OCI-LY7 (cell line): ENCODE results near the gene DIRAS1. TPM values are rescaled to one million over a fixed set of nuclear protein-coding genes. Genes with fewer than 3 reads are reported as not detected.
"Not testable (repeated sequence)": the region's sequence is repeated elsewhere in the genome, so short reads cannot be mapped to it uniquely, and the experiment has no call there.

Experiments
- BruUV-seq: library from RNA; stranded (reverse); fragments of 400-500 nt; replicated peaks from 2 replicates; lab custom pipeline; 2021; lab: Mats Ljungman, UMichigan
- CTCF ChIA-PET: fragments of 300-600 bp; sonication (Branson Sonifier 250); formaldehyde crosslinking; loops from one replicate; lab custom pipeline; 2022; ENCODE audit warnings: antibody characterized with exemption; ENCODE audit not compliant: unreplicated experiment; lab: Charles Lee
- POLR2A ChIA-PET: fragments of 300-600 bp; sonication (Branson Sonifier 250); formaldehyde crosslinking; loops from one replicate; lab custom pipeline; 2022; ENCODE audit warnings: antibody characterized with exemption; lab: Charles Lee
- DNase-seq: peaks from one replicate; pipeline ENCODE4 v3.0.0-alpha.2; 2015; ENCODE audit warnings: low spot score
- H2AFZ ChIP-seq: fragments of 200-600 bp; sonication (generic), shearing (Covaris generic); 2 replicates; pipeline ENCODE4 v1.6.1; 2014; ENCODE audit warnings: mild to moderate bottlenecking, antibody characterized with exemption, low read length, moderate library complexity
- H3K27ac ChIP-seq: fragments of 200-600 bp; sonication (generic); 2 replicates; pipeline ENCODE4 v1.5.1; 2014; ENCODE audit warnings: mixed run types, low read depth, mild to moderate bottlenecking, moderate library complexity, low read length, inconsistent platforms; ENCODE audit not compliant: poor library complexity, severe bottlenecking
- H3K36me3 ChIP-seq: fragments of 200-600 bp; sonication (generic); 2 replicates; pipeline ENCODE4 v1.6.1; 2014; ENCODE audit warnings: mild to moderate bottlenecking, antibody characterized with exemption, low read length, moderate library complexity, mixed read lengths; ENCODE audit not compliant: insufficient read depth
- H3K4me1 ChIP-seq: fragments of 200-600 bp; sonication (generic); 2 replicates; pipeline ENCODE4 v1.5.1; 2014; ENCODE audit warnings: mild to moderate bottlenecking, low read length; ENCODE audit not compliant: insufficient read depth, poor library complexity, severe bottlenecking
- H3K4me2 ChIP-seq: fragments of 200-600 bp; sonication (generic); 2 replicates; pipeline ENCODE4 v1.6.1; 2014; ENCODE audit warnings: mild to moderate bottlenecking, low read length
- H3K4me3 ChIP-seq: fragments of 200-600 bp; sonication (generic); 2 replicates; pipeline ENCODE4 v1.5.1; 2014; ENCODE audit warnings: mild to moderate bottlenecking, low read depth, low read length; ENCODE audit not compliant: poor library complexity, severe bottlenecking
- H3K79me2 ChIP-seq: fragments of 200-600 bp; sonication (generic); 2 replicates; pipeline ENCODE4 v1.6.1; 2016; ENCODE audit warnings: low read depth, mild to moderate bottlenecking, low read length, moderate library complexity, mixed read lengths; ENCODE audit not compliant: insufficient read depth
- H3K9me2 ChIP-seq: fragments of 200-600 bp; sonication (generic); 2 replicates; pipeline ENCODE4 v1.6.1; 2016; ENCODE audit warnings: mild to moderate bottlenecking, low read length, mixed read lengths; ENCODE audit not compliant: insufficient read depth
- H3K9me3 ChIP-seq: fragments of 200-600 bp; sonication (generic); 2 replicates; pipeline ENCODE4 v1.6.1; 2014; ENCODE audit warnings: mild to moderate bottlenecking, mixed run types, low read length, mixed read lengths
- H4K20me1 ChIP-seq: fragments of 200-600 bp; sonication (generic); 2 replicates; pipeline ENCODE4 v1.6.1; 2014; ENCODE audit warnings: mild to moderate bottlenecking, antibody characterized with exemption, low read length, moderate library complexity, mixed read lengths; ENCODE audit not compliant: insufficient read depth
- CTCF ChIP-seq: fragments of 200-600 bp; sonication (generic); conservative IDR thresholded peaks from 2 replicates; pipeline ENCODE4 v1.5.1; 2014; ENCODE audit warnings: mild to moderate bottlenecking, antibody characterized with exemption, low read length, moderate library complexity, mixed read lengths
- EZH2phosphoT487 ChIP-seq: fragments of 200-600 bp; sonication (generic); IDR thresholded peaks from 2 replicates; pipeline ENCODE4 v1.6.1; 2018; ENCODE audit warnings: low read depth, borderline replicate concordance, mild to moderate bottlenecking, mixed run types, antibody characterized with exemption, low read length, moderate library complexity, mixed read lengths
- intact Hi-C: fragments of 100-400 bp; cut with micrococcal nuclease; formaldehyde crosslinking; loops from one replicate; pipeline ENCODE4 v1.10.0; 2022; ENCODE audit not compliant: unreplicated experiment
- total RNA-seq, 2 experiments: library from RNA; depleted of rRNA in 1 of 2; stranded (reverse); fragments of >200 nt in 1 of 2; shearing (Covaris generic) in 1 of 2; gene quantifications; 2 replicates each; pipeline ENCODE4 v1.2.3, GENCODE V29; 2014 to 2022

DIRAS1 gene
- total RNA-seq, 2 experiments from 2014 or later: not detected

- Histone ChIP-seq H3K9me3 (0 out of 2 replicates have a peak, but pooled peaks cover 7% of the 10 kb centered on the region), H3K9me2 (no peaks in the 10 kb centered on the region), H3K79me2 (no peaks in the 10 kb centered on the region), H3K36me3 (no peaks in the 10 kb centered on the region), H3K4me3 (no peak overlapping the region), H3K27ac (no peak overlapping the region), H3K4me1 (peaks cover 28% of the 10 kb centered on the region), H2AFZ (no peak overlapping the region), H4K20me1 (no peaks in the 10 kb centered on the region), H3K4me2 (no peak overlapping the region)
- DNase-seq: no peak
- ChIA-PET POLR2A (no interaction called here), CTCF (no interaction called here)
- no peak for TF ChIP-seq CTCF
- TF ChIP-seq EZH2phosphoT487: no peak
- BruUV-seq: no TSS peak
- intact Hi-C loops: no loop called here
These were observed 5.5 kb downstream of the DIRAS1 start for GRCh38 chr19:2715470-2716274.

GRCh38 chr19:2714531-2715269, 6.5 kb downstream of the DIRAS1 start:
- no peak overlapping the region for H3K27ac ChIP-seq
- no peak for DNase-seq
- 0 out of 2 replicates have a peak, but pooled peaks cover 7% of the 10 kb centered on the region for H3K9me3 ChIP-seq
- H2AFZ ChIP-seq: no peak overlapping the region
- no TSS peak for BruUV-seq
- intact Hi-C loops: no loop called here
- H4K20me1 ChIP-seq: no peaks in the 10 kb centered on the region
- H3K9me2 ChIP-seq: no peaks in the 10 kb centered on the region
- no peak overlapping the region for H3K4me2 ChIP-seq
- no peak overlapping the region for H3K4me3 ChIP-seq
- peaks cover 29% of the 10 kb centered on the region for H3K4me1 ChIP-seq
- no peaks in the 10 kb centered on the region for H3K36me3 ChIP-seq
- ChIA-PET POLR2A (no interaction called here), CTCF (no interaction called here)
- TF ChIP-seq EZH2phosphoT487: no peak
- TF ChIP-seq CTCF: no peak
- no peaks in the 10 kb centered on the region for H3K79me2 ChIP-seq

GRCh38 chr19:2714102-2714501, 7.1 kb downstream of the DIRAS1 start:
- BruUV-seq, H3K36me3 ChIP-seq, H3K79me2 ChIP-seq, H3K9me3 ChIP-seq, H3K27ac ChIP-seq, H3K4me3 ChIP-seq, POLR2A ChIA-PET, intact Hi-C loops, H3K4me2 ChIP-seq, CTCF ChIA-PET, DNase-seq, H4K20me1 ChIP-seq, H3K9me2 ChIP-seq, H2AFZ ChIP-seq: not testable (repeated sequence)
- H3K4me1 ChIP-seq: peaks cover 28% of the 10 kb centered on the region

- DNase-seq: not testable (repeated sequence)
These were observed 8.0 kb downstream of the DIRAS1 start for GRCh38 chr19:2713170-2713569.

More at GRCh38 chr19:2713170-2713569, 8.0 kb downstream of the DIRAS1 start:
- H4K20me1 ChIP-seq, H3K9me2 ChIP-seq, H2AFZ ChIP-seq, H3K27ac ChIP-seq, POLR2A ChIA-PET, BruUV-seq, H3K4me2 ChIP-seq, H3K79me2 ChIP-seq, H3K36me3 ChIP-seq, H3K9me3 ChIP-seq, intact Hi-C loops, CTCF ChIA-PET, H3K4me3 ChIP-seq: not testable (repeated sequence)
- H3K4me1 ChIP-seq: peaks cover 26% of the 10 kb centered on the region
